GM18867 (cell line): ENCODE data around the gene NDUFAF4.
A peak's percentile ranks its signal among the peaks of the same experiment; 100 is the strongest.

ENCODE experiments used
- ATAC-seq: cut with Tn5 transposase; IDR thresholded peaks from one replicate; pipeline ENCODE4 v1.9.1; 2021; ENCODE audit warnings: mild to moderate bottlenecking, moderate library complexity; ENCODE audit not compliant: unreplicated experiment

The NDUFAF4 gene

DNA sequence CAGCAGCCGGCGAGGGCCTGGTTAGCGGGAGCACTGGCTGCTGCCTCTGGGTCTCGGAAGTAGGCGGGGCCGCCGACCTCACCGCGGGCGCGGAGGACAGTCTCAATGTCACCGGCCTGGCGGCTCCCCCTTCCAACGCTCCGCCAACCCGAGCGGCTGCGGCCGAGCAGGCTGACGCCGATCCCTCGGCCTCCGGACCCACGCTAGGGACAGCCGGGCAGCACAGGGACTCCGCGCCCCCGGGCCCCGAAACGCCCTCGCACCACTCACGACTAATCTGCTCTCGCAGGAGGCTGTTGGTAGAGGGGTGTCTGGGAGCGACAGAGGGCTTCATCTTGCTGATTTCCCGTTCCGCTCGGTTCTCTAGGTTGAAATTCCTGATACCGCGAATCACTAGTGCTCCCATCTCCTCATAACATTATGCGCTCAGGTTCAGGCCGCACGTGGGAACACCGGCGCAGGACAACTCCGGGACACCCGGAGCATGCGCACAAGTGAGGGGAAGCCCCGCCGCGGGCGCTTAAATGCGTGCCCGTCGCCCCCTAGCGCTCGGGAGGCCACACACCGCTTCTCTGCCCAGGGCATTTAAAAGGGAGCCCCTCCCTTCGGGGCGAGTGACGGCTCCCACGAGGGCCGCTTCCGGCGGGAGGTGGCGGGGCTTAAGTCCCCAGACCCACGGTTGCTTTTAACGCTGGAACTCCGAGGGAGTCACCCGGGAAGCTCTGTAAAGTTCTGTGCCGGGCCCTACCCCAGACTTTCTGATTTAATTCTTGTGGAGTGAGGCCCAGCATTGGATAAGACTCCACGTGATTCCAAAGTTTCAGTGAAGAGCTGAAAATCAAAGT lies at the start of gene NDUFAF4:
Gene NDUFAF4 (minus strand): TSS at position 496 of the 845 bp plus-strand sequence. CDS start 90 bp downstream, at position 406.
- peak; percentile 90 for ATAC-seq

DNA sequence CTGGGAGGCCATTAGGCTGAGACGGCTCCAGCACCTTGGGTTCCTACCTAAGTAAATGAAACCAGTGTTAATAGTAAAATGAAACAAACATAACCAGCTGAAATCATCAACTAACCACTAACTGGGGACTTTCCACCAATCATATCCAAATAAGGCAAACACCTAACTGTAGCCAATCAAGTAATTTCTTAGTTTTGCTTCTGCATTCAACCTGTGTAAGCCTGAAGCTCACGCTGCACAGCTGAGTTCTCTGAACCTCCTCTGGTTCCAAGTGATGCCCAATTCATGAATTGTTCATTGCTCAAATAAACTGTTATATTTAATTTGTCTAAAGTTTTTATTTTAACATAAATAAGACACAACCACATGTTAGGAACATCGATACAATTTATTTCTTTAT lies 49.4 kb upstream of the NDUFAF4 start:
- peak; percentile 98 for ATAC-seq

- no peak for ATAC-seq
These were observed 46.0 kb upstream of the NDUFAF4 start for GRCh38 chr6:96943555-96944215.

GRCh38 chr6:96942676-96943075 lies 45.0 kb upstream of the NDUFAF4 start:
- no peak for ATAC-seq

GRCh38 chr6:96940322-96940721 lies 42.6 kb upstream of the NDUFAF4 start:
- no peak for ATAC-seq

- ATAC-seq, result no peak
These were observed 41.5 kb upstream of the NDUFAF4 start for GRCh38 chr6:96939007-96939805.

DNA sequence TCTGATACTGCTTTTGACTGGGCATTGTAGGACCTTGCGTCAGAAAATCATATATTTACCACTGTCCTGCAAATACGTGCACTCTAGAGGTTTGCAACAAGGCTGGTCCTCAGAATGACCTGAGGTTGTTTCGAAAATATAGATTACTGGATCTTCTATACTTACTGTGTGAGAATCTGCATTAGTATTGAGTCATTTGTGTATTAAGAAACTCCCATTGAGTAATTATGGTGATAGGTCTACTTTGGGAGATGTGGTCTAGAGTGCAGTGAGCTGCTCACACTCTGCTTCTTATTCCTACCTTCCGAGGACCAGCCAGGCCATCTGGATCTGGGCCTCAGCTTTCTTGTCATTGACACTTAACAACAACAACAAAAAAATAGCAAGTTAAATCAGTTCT lies 36.4 kb upstream of the NDUFAF4 start:
- ATAC-seq, result peak; percentile 37

- ATAC-seq, result no peak
These were observed 33.5 kb upstream of the NDUFAF4 start for GRCh38 chr6:96931198-96931597.

DNA sequence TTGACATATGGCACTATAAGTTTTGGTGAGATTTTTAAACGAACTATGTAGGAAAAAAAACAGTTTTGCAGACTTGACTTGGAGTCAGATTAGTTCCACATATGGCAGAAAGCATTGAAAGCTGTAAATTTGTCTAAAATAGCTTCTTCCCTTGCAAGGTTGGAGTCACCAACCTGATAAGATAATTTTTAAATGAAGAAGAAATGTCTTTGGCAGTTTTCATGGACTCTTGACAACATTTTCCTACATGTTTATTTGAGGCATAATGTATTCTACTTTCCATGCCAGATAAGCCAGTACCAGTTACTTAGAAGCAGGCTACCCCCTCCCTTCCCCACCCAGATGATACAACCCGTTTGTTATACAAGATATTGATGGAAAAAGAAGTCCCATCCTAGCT lies 32.0 kb upstream of the NDUFAF4 start:
- no peak for ATAC-seq

DNA sequence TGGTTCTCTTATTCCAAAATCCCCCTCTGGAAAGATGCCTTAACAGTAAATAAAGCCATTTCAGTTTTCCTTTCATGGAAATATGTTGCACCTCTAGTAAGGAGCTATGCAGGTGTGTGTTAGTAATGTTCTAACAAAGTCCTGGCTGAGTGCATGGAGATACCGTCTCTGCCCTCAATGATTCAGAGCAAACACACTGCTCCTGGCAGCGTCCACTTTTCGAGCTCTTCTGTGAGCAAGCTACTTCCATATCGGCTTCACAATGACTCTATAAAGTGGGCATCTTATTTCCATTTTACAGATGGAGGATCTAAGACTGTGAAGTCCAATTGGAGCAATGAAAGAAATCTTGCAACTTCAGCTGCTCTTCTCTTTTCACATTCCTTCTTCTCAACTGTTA lies 30.0 kb upstream of the NDUFAF4 start:
- no peak for ATAC-seq

DNA sequence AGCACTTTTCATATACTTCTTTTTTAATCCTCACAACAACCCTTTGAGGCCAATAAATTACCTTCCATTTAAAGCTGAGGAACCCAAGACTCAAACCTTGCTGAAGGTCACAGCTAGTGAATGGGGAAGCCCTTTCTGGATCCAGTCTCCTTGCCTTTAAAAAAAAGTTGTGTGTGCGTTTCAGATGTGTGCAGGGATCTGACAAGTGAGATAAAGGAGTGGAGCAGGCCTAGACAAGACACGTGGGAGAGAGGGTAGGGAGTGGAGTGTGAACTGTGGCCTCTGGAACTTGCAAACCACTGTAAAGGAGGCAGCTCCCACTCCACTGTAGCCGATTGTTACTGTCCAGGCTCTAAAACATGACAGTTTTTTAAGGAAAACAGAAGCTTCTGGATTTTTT lies 28.7 kb upstream of the NDUFAF4 start:
- ATAC-seq, result no peak

GRCh38 chr6:96925290-96925687 lies 27.6 kb upstream of the NDUFAF4 start:
- no peak for ATAC-seq

- peak; percentile 81 for ATAC-seq
These were observed 26.3 kb upstream of the NDUFAF4 start for GRCh38 chr6:96923871-96924493.

DNA sequence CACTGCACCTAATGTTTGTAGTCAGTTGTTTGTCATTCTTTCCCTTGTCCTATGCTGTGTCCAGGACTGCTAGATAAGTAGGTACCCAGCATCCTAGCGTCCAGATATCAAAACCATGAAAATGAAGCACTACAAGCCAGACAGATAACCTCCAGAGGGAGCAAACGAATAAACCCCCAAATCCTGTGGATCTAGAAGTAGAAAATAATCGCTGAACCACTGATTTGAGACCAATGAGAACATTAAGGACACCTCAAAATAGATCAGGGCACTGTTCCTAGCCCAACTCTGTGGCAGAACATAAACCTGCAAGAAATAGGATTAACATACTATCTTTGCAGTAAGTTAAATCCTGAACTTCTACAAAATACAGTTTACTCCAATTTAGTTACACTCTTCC lies 25.7 kb upstream of the NDUFAF4 start:
- ATAC-seq, result no peak

DNA sequence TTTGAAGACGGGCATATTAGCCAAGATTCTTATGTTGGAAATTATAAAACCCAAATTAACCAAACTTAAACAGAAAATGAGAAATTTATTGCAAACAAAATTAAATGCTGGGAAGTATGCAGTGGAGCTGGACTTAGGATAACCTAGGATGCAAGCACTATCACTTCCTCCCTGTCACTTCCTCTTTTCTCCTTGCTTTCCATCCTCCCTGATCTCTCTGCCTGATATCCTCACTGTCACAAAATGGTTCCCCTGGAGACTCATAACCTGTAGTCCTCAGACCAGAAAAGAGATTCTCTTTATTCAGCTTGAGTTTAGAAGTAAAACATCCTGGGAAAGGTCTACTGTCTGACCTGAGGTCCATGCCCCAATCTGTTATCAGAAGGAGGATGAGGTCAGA lies 19.4 kb upstream of the NDUFAF4 start:
- ATAC-seq, result no peak

DNA sequence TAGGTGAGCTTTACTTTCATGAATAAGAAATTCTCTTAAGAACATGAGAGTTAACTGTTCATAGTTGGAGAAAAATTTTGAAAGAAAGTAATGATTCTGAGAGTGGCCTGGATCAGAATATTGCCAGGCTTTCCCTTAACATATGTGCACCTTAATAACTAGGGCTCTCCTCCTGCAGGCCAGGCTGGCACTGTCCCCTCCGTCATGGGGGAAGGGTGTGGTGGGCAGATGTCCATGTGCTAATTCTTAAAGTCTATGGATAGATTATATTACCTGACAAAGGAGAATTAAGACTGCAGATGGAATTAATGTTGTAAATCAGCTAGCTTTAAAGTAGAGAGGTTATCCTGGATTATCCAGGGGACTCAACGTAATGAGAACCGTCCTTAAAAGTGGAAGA lies 15.9 kb upstream of the NDUFAF4 start:
- no peak for ATAC-seq

GRCh38 chr6:96911751-96912150 lies 14.1 kb upstream of the NDUFAF4 start:
- no peak for ATAC-seq

DNA sequence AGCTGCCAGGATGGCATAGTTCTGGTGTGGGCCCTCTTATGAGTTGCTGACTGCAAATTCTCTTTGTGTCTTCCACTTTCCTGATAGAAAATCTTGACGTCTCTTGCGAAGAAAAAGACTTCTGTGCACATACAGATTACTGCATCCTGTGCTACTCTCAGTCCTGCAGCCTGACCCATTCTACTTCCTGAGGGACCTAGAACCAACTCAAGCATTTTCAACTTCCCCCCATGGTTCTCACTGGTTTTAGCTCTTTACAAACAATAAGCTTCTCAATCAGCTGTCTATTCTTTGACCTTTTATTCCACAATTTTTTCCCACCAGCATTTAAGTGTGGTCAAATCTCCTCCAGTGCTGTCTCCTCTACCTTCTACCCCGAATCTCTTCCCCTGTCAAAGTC lies 13.5 kb upstream of the NDUFAF4 start:
- ATAC-seq, result no peak

- no peak for ATAC-seq
These were observed 12.1 kb upstream of the NDUFAF4 start for GRCh38 chr6:96909811-96910210.

DNA sequence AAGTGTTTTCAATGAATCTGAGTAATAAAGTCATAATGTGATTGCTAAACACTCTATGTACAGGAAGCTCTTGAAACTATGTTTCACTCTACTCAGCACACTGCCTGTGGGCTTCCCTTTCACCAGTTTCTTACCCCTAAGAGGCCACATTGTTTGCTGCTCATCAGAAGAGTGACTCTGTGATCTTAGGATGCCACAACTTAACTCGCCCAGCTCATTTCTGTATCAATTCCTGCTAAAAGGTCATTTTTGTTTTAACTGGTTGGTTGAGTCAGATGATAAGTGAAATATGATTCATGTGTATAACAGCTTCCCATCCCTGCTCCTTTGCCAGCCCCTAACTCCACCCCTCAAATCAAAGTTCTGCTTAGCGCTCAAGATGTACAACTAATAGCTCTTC lies 9.8 kb upstream of the NDUFAF4 start:
- peak; percentile 94 for ATAC-seq

DNA sequence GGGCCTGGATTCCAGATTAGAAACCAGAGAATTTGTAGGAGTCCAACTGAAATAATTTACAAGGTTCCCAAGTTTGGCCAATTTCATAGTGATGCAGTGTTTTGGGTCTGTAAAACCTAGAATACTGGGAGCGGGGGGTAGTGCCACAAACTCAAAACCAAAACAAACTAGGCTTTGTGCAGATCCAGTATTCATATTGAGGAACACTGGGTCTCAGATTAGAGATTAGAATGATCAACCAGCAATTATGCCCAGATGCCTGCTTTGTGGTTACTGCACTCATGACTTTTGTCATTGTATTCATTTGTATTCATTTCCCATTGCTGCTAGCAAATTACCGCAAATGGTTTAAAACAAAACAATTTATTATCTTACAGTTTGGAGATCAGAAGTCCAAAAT lies 3.2 kb upstream of the NDUFAF4 start:
- no peak for ATAC-seq
